ENCODE measurements around the gene CAMSAP2. TPM values are rescaled to one million over a fixed set of nuclear protein-coding genes. Genes with fewer than 3 reads are reported as not detected.

The CAMSAP2 gene
- total RNA-seq, 6 donors from 2014 or later = 19.9 to 45.1 (median 28.0) TPM

- H3K27ac ChIP-seq = no peak overlapping the region
- WGBS, 2 donors = 72 to 76% methylated on average over 6 to 8 of the region's 8 CpGs
- no peaks in the 10 kb centered on the region for H3K27me3 ChIP-seq
- no peaks in the 10 kb centered on the region for H3K9me3 ChIP-seq
- no peak for ATAC-seq (ENCODE audit: low FRiP score in 2 of 2)
- TF ChIP-seq EP300 (IDR thresholded peaks at IDR 0.05) (no peak), POLR2AphosphoS5 (IDR thresholded peaks at IDR 0.05) (no peak), POLR2A (IDR thresholded peaks at IDR 0.05) (no peak)
- TF ChIP-seq, protein P1, sequence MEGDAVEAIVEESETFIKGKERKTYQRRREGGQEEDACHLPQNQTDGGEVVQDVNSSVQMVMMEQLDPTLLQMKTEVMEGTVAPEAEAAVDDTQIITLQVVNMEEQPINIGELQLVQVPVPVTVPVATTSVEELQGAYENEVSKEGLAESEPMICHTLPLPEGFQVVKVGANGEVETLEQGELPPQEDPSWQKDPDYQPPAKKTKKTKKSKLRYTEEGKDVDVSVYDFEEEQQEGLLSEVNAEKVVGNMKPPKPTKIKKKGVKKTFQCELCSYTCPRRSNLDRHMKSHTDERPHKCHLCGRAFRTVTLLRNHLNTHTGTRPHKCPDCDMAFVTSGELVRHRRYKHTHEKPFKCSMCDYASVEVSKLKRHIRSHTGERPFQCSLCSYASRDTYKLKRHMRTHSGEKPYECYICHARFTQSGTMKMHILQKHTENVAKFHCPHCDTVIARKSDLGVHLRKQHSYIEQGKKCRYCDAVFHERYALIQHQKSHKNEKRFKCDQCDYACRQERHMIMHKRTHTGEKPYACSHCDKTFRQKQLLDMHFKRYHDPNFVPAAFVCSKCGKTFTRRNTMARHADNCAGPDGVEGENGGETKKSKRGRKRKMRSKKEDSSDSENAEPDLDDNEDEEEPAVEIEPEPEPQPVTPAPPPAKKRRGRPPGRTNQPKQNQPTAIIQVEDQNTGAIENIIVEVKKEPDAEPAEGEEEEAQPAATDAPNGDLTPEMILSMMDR (IDR thresholded peaks at IDR 0.05) = no peak
- peaks cover 0 to 5% (median under 1%) of the 10 kb centered on the region in 4 donors for H3K4me1 ChIP-seq
- H3K4me3 ChIP-seq = no peak overlapping the region
- H3K36me3 ChIP-seq = no peaks in the 10 kb centered on the region
- DNase-seq = no peak
These were observed 163.2 kb downstream of the CAMSAP2 start for GRCh38 chr1:200901796-200902444.

- Histone ChIP-seq H3K4me3 (no peak overlapping the region), H3K27ac (no peak overlapping the region), H3K4me1 (peaks cover 0 to 5% (median 0%) of the 10 kb centered on the region in 4 donors), H3K36me3 (no peaks in the 10 kb centered on the region), H3K9me3 (no peaks in the 10 kb centered on the region), H3K27me3 (no peaks in the 10 kb centered on the region)
- no peak for TF ChIP-seq POLR2AphosphoS5 (IDR thresholded peaks at IDR 0.05)
- no peak for TF ChIP-seq POLR2A (IDR thresholded peaks at IDR 0.05)
- TF ChIP-seq, protein P1 (IDR thresholded peaks at IDR 0.05) = no peak
- no peak for TF ChIP-seq EP300 (IDR thresholded peaks at IDR 0.05)
- WGBS, 2 donors = 88 to 91% methylated on average over 5 of the region's 5 CpGs
- DNase-seq = no peak
- ATAC-seq (ENCODE audit: low FRiP score in 2 of 2) = no peak
These were observed 165.1 kb downstream of the CAMSAP2 start for GRCh38 chr1:200903793-200904192.

DNA sequence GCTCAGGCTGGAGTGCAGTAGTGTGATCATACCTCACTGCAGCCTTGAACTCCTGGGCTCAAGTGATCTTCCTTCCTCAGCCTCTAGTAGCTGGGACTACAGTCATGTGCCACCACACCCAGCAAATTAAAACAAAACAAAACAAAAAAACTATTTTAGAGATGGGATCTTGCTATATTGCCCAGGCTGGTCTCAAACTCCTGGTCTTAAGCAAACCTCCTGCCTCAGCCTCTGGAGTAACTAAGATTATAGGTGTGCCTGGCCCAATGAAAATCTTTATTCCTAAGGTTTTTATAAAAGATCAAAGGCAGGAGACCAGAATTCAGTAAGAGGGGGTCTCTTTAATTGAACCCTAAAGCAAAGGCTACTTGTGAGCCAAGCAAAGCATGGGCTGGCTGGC, 166.1 kb downstream of the CAMSAP2 start:
- no peaks in the 10 kb centered on the region for H3K27me3 ChIP-seq
- no peak overlapping the region for H3K27ac ChIP-seq
- no peaks in the 10 kb centered on the region for H3K36me3 ChIP-seq
- H3K4me3 ChIP-seq = no peak overlapping the region
- DNase-seq = no peak
- peaks cover 0 to 5% (median 0%) of the 10 kb centered on the region in 4 donors for H3K4me1 ChIP-seq
- no peaks in the 10 kb centered on the region for H3K9me3 ChIP-seq
- TF ChIP-seq POLR2AphosphoS5 (IDR thresholded peaks at IDR 0.05) = no peak
- no peak for TF ChIP-seq EP300 (IDR thresholded peaks at IDR 0.05)
- TF ChIP-seq, protein P1 (IDR thresholded peaks at IDR 0.05) = no peak
- no peak for TF ChIP-seq POLR2A (IDR thresholded peaks at IDR 0.05)
- ATAC-seq (ENCODE audit: low FRiP score in 2 of 2) = no peak

DNA sequence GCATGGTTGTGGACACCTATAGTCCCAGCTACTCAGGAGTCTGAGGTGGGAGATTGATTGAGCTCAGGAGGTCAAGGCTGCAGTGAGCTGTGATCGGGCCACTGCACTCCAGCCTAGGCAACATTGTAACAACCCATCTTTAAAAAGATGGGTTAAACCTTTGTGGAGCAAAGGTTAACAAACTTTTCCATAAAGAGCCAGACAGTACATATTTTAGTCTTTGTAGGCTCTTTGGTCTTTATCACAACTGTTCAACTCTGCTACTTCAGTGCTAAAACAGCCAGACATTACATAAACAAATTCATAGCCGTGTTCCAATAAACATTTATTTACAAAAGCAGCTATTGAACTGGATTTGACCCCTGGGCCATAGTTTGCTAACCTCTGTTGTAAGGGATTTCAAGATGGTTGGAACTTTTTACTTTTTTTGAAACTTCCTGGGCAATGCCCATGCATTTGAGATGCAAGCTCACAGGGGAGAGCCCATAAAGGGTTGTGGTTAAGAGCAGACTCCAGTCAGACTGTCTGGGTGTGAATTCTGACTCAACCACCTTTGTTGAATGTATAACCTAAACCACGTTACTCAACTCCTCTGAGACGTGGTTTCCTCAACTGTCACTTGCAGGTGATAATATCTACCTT, 166.8 kb downstream of the CAMSAP2 start:
- Histone ChIP-seq H3K4me1 (peaks cover 0 to 5% (median 0%) of the 10 kb centered on the region in 4 donors), H3K27ac (no peak overlapping the region), H3K9me3 (no peaks in the 10 kb centered on the region), H3K4me3 (no peak overlapping the region), H3K27me3 (no peaks in the 10 kb centered on the region), H3K36me3 (no peaks in the 10 kb centered on the region)
- DNase-seq (no peak), ATAC-seq (ENCODE audit: low FRiP score in 2 of 2) (no peak)
- no peak for TF ChIP-seq POLR2AphosphoS5 (IDR thresholded peaks at IDR 0.05)
- no peak for TF ChIP-seq EP300 (IDR thresholded peaks at IDR 0.05)
- TF ChIP-seq, protein P1 (IDR thresholded peaks at IDR 0.05) = no peak
- TF ChIP-seq POLR2A (IDR thresholded peaks at IDR 0.05) = no peak
- 58 to 60% methylated on average over 4 of the region's 4 CpGs for WGBS, 2 donors

All from upper lobe of left lung (tissue), 6 donors.